Colonic mucosa (tissue), 4 donors: Measurements from ENCODE around the gene BRF1. TPM values are rescaled to one million over a fixed set of nuclear protein-coding genes. Genes with fewer than 3 reads are reported as not detected.

Experiments used
- DNase-seq: peaks from one replicate; pipeline ENCODE4 v3.0.0-alpha.2; 2020
- H3K27ac ChIP-seq: fragments of 200-600 bp; one replicate; pipeline ENCODE4 v1.8.0; 2021
- H3K27me3 ChIP-seq: fragments of 200-600 bp; one replicate; pipeline ENCODE4 v1.8.0; 2021
- H3K36me3 ChIP-seq: fragments of 200-600 bp; one replicate; pipeline ENCODE4 v1.8.0; 2021
- H3K4me1 ChIP-seq: fragments of 200-600 bp; one replicate; pipeline ENCODE4 v1.8.0; 2021; ENCODE audit warnings: mild to moderate bottlenecking
- H3K4me3 ChIP-seq: fragments of 200-600 bp; one replicate; pipeline ENCODE4 v1.8.0; 2021
- H3K9ac ChIP-seq, 2 donors: one replicate each; pipeline ENCODE4 v1.7.0; 2013; ENCODE audit warnings: control low read depth in 2 of 2, low read depth in 2 of 2, low read length in 2 of 2
- H3K9me3 ChIP-seq: fragments of 200-600 bp; one replicate; pipeline ENCODE4 v1.8.0; 2021
- CTCF ChIP-seq: fragments of 200-600 bp; IDR thresholded peaks from one replicate; pipeline ENCODE4 v1.8.0; 2022; ENCODE audit warnings: antibody characterized with exemption, mild to moderate bottlenecking
- intact Hi-C: fragments of 100-400 bp; cut with DNase I; formaldehyde crosslinking; loops from one replicate; pipeline ENCODE4 v1.14.1; 2022
- total RNA-seq, 2 donors: library from RNA; stranded (reverse); fragmentation: NEBNext Ultra II Directional in 1 of 2; extraction: Animal tissue kit (Norgen Biotek cat#: 25700) in 1 of 2; gene quantifications; one replicate each; pipeline ENCODE4 v1.2.1, GENCODE V29; 2021
- donor health status: healthy.
- donor health status: DM: no; HTN: no; CAD: no.
- donor health status: DM: no; HTN: no; CAD: no.

BRF1 gene
- total RNA-seq, 2 donors from 2014 or later, result 27.2 to 40.6 TPM

GRCh38 chr14:105224845-105225570, 75.8 kb downstream of the BRF1 start:
- no peak overlapping the region for H3K27ac ChIP-seq
- no peak for DNase-seq
- no peak for TF ChIP-seq CTCF
- H3K4me3 ChIP-seq, result no peak overlapping the region
- no peak overlapping the region for H3K9ac ChIP-seq
- no peaks in the 10 kb centered on the region for H3K9me3 ChIP-seq
- intact Hi-C loops, result no loop called here
- no peaks in the 10 kb centered on the region for H3K4me1 ChIP-seq
- H3K27me3 ChIP-seq, result no peaks in the 10 kb centered on the region
- H3K36me3 ChIP-seq, result no peaks in the 10 kb centered on the region

DNA sequence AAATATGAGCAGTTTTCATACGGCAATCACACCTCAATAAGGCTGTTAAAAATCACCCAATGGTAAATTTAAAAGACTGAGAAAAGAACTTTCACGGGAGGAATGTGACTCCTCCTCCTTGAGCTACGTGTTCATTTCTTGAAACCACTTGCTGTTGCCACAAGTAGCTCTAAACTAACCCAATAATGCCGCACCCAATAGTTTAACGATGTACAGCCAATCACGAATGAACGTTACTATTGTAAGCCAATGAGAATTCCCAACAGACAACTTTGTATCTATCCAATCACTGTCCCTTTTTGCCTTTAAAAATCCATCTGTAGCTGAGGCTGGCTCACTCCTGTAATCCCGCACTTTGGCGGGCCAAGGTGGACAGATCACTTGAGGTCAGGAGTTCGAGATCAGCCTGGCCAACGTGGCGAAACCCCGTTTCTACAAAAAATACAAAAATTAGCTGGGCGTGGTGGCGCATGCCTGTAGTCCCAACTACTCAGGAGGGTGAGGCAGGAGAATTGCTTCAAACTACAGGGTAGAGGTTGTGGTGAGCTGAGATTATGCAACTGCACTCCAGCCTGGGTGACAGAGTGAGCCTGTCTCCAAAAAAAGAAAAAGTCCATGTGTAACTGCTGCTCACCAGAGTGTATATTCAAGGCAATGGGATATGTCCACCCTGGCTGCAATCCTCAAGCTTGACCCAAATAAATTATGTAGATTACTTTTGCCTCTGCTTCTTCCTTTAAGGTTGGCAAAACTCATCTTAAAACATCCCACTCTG, 76.8 kb downstream of the BRF1 start:
- no peak for TF ChIP-seq CTCF
- no peaks in the 10 kb centered on the region for H3K4me1 ChIP-seq

DNA sequence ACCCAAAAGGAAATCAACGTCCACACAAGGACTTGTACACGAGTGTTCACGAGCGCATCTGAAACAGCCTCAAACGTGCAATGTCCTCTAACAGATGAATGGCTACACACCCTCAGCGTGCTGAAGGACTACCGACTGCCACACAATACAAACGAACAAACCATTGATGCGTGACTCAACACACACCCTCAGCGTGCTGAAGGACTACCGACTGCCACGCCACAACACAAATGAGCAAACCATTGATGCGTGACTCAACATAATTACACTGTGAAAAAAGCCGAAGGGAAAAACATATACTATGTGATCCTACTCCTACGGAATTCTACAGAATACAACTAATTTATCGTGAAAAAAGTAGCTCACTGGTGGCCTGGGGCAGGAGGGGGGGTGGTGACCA, 77.5 kb downstream of the BRF1 start:
- Histone ChIP-seq H3K4me3 (no peak overlapping the region), H3K27ac (no peak overlapping the region), H3K4me1 (no peaks in the 10 kb centered on the region), H3K9ac (no peak overlapping the region), H3K27me3 (no peaks in the 10 kb centered on the region), H3K36me3 (peaks cover 4% of the 10 kb centered on the region), H3K9me3 (no peaks in the 10 kb centered on the region)
- intact Hi-C loops, result no loop called here
- DNase-seq, result no peak
- no peak for TF ChIP-seq CTCF

More for the DNA sequence above, 76.8 kb downstream of the BRF1 start:
- Histone ChIP-seq H3K9me3 (no peaks in the 10 kb centered on the region), H3K4me3 (no peak overlapping the region), H3K27ac (no peak overlapping the region), H3K9ac (no peak overlapping the region), H3K27me3 (no peaks in the 10 kb centered on the region), H3K36me3 (peaks cover 4% of the 10 kb centered on the region)
- intact Hi-C loops, result no loop called here
- no peak for DNase-seq

DNA sequence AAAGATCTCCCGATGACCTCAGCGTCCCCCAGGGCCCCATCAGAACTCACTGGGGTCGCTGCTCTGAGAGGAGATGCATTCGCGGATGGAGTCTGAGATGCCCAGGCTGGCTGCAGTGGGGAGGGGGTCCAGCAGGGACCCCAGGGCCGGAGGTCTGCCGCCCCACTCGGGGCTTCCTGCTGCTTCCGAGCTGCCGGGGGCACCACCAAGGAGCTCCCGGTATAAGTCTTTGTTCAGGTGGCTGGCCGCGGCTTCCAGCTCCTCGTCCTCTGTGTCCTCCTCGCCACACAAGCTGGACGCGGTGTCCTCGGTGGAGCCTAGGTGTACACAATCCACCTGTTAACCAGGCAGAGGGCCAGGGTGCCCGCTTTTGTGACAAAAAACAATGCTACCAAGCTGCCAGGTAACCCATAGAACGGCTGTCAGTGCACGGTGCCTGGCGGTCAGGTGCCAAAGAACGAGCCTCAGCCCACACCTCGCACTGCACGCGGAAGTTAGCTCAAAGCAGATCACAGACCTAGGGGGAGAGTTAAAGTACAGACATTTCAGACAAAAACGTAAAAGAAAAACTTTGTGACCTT, 79.1 kb downstream of the BRF1 start:
- Histone ChIP-seq H3K27me3 (no peaks in the 10 kb centered on the region), H3K9ac (no peak overlapping the region), H3K9me3 (no peaks in the 10 kb centered on the region), H3K36me3 (peaks cover 4% of the 10 kb centered on the region), H3K27ac (no peak overlapping the region), H3K4me3 (no peak overlapping the region), H3K4me1 (no peaks in the 10 kb centered on the region)
- no peak for TF ChIP-seq CTCF
- DNase-seq, result no peak
- intact Hi-C loops, result no loop called here

DNA sequence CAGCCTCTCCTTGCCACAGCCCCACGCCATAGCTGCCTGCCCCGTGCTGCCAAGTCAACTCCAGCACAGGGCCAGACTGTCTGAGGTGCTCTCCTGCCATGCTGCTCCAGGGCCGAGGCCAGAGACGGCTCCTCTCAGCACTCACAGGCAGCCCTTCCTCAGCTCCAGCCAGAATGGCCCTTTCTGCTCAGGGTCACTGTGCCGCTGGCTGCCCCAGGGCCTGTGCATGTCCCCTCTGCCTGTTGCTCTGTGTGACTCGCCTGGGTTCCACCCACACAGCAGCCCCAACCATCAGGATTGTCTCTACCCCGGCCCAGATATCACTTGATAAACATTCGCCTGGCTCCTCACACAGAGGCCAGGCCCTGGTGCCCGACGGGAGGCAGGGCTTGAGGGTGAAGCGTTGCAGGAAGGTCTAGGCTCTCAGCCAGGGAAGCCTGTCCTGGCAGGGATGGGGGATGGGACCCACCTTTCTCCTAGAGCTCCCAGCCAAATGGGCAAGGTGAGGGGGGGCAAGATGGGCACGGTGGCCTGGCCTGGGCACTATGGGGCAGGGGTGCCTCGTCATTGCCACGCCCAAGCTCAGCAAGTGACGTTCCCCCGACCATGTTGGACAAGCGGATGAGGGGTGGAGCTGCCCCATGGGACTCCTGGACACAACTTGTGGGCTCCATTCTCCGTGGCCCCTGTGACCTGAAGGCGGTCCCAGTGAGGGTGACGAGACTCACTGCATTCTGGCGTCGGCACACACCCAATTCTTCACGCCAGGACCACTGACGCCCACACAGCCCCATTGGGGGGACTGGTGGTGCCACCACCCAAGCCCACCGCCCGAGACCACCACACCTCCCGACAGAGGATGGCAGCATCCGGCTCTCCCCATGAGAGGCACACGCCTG, 79.9 kb downstream of the BRF1 start:
- intact Hi-C loops, result no loop called here
- no peaks in the 10 kb centered on the region for H3K9me3 ChIP-seq
- peaks cover 4% of the 10 kb centered on the region for H3K36me3 ChIP-seq
- DNase-seq, result no peak
- TF ChIP-seq CTCF, result no peak
- no peaks in the 10 kb centered on the region for H3K4me1 ChIP-seq
- H3K4me3 ChIP-seq, result no peak overlapping the region
- no peaks in the 10 kb centered on the region for H3K27me3 ChIP-seq
- no peak overlapping the region for H3K27ac ChIP-seq
- H3K9ac ChIP-seq, result no peak overlapping the region
